HG03521 (cell line): ENCODE results near the gene AAK1.

Experiments
- ATAC-seq: cut with Tn5 transposase; IDR thresholded peaks from one replicate; pipeline ENCODE4 v1.9.1; 2021; ENCODE audit warnings: mild to moderate bottlenecking, moderate library complexity; ENCODE audit not compliant: unreplicated experiment

The AAK1 gene

DNA sequence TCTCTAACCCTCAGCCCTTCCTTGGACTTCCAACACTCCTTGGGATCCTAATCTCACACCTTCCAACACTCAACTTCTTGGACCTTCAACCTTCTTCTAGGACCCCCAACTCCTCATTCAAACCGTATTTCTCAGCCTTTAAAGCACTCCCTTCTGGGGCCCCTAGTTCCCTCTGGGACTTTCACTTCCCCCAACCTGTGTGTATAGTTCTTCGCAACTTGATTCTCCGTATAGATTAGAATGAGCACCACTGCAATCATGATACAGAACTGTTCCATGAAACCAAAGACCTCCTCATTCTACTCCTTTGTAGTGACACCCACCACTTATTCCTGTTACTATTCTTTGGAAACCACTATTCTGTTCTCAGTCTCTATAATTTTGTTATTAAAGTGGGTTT is 144.3 kb downstream of the AAK1 start:
- no peak for ATAC-seq

DNA sequence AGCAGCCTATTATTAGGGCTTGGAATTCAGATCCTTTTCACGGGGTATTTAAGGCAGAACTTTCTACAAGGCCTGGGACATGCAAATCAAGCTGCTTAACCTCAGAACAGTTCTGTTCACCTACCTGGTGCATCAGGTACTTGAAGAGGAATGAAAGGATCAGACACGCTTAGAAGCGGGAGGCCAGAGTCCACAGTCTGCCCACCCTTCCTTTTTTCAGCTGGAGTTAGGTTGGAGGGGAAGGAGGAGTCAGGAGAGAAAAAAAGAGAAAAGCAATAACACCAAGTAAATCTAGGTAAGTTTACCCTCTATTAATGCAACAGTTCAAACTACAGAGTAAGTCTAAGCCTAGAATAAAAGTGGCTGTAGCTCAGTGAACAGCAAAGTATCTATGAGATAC is 147.7 kb downstream of the AAK1 start:
- ATAC-seq, result no peak

DNA sequence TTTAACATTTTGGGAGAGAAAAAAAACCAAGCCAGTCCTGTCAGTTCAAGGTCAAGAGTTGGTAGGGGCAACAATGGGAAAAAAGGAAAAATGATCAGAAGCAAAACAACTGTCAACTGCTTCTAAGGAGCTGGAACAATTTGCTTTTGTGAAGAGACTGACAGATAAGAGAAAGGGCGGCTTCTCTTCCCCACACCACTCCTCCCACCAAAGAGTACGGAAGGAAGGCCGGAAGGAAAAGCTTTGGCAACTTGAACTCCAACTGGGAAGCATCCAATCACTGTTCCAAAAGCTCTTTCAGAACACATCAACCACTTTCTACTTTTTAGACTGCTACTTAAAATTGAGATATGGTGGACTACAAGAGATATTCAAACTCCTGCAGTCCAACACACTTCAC is 148.5 kb downstream of the AAK1 start:
- no peak for ATAC-seq

DNA sequence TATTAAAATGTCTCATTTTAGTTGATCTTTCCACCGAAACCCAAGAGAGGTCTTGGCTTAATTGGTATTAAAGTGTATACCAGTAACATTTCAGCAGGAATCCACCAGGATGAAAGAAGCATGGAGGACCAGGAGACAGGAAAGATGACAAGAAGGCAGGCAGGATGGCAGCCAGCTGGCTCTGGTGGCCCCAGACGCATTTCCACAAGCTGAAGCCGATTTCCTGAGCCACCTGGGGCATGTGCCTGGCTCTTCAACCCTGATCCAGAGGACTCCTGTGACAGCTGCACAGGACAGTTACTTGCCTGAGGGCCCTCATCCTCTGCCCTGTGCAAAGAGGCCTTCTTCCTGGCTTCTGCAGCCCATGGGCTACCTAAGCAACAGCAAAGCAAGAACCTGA is 149.4 kb downstream of the AAK1 start:
- ATAC-seq, result no peak

DNA sequence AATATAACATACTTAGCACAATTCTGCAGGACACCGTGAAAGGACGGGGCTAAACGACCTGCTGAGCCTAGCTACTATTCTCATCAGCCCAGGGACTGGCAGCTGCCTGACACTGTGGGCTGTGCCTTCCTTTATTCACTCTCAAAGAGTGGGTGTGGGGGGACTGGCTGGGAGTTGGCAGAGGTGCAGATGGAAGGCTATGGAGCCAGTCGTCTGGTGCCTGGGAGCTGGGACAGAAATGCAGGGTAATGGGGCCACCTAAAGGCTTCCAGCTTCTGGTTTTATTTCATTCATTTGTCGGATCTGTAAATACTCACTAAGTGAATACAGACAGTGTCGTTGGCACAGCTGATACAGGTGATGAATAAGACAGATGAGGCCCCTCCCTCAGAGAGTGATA is 150.3 kb downstream of the AAK1 start:
- ATAC-seq, result no peak

DNA sequence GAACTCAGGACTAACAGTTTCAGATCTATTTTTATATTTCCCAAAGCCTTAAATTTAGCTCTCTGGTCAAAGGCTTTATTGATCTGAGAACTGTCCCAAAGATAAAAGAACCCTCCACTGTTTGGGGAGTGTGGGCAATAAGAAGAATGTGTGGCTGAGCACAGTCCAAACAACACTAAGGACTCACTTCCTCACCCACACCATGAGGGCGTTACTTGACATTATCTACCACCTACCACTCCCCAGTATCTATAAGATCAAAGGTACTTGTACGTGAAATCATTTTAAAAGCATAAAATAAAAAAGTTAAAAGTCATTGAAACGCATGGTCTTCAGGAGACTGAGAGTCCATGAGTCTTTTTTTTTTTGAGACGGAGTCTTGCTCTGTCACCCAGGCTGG is 151.7 kb downstream of the AAK1 start:
- ATAC-seq, result no peak

DNA sequence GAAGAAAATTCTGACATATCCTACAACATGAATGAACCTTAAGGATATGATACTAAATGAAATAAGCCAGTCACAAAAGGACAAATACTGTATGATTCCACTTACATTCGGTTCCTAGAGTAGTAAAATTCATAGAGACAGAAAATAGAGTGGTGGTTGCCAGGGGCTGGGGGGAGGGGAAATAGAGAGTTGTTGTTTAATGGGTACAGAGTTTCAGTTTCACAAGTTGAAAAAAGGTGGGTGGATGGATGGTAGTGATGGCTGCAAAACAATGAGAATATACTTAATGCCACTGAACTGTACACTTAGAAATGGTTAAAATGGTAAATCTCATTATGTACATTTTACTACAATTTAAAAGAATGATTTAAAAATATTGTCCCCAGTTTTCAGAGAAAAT is 153.1 kb downstream of the AAK1 start:
- no peak for ATAC-seq

DNA sequence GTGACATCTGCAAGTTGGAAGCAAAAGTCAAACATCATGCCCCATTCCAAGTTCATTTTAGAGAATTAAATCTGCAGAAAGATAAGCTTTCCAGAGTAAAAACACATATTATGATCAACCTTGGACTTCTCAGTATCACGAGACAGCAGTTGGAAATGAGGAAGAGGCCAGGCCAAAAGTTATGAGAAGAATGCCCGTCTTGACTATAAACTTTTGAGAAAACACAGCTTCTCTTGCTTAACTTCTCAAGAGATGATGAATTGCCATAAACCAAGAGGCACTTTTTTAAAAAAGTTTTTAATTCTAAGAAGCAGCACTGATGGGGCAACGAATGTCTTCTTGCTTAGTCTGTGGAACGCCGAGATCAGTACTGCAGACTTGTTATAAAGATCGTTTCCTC is 153.7 kb downstream of the AAK1 start:
- ATAC-seq, result no peak

DNA sequence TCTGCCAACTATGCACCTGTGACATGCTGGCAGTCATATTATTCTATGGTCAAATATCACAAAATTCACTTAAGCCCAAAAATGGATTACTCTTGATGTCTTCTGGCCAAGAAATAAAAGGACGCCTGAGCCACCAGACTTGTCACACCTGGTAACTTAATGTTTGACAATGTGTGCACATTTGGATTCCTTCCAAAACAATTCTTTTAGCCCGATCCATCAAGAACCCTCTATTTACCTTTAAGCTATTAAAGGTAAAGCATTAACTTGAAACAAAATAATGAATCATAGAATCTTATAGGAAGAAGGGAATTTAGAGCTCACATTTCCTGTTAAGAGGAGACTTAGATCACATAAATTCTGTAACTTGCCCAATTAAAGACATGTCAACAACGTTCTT is 159.8 kb downstream of the AAK1 start:
- ATAC-seq, result no peak

DNA sequence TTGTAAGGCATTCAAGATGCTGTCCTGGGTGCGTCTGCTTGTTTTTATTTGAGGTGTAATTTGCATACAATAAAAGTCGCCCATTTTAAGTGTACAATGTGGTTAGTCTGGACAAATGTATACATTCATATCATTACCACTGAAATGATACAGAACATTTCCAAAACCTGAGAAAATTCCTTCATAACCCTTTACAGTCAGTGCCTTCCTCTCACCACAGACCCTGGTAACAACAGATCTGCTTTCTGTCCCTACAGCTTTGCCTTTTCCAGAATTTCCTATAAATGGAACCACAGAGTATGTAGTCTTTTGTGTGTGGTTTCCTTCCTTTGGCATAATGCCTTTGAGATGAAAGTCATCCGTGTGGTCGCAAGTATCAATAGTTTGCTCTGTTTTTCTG is 160.5 kb downstream of the AAK1 start:
- no peak for ATAC-seq

DNA sequence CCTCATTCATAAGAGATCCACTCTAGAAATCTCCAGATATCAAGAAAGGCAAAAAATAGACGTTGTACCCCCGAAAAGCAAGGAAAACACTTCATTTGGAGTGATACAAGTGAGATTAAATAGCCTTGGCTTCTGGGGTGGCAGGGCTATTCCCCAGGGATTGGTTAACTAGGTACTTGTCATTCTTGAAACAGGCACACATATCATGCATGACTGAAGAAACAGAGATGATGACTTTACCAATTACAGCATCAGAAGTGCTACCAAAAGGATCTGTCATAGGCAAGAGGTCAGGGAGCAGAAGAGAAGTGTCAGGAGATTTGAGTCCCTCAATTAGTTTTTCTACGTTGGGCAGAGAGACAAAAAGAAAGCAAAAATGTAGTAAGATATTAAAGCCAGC is 161.1 kb downstream of the AAK1 start:
- no peak for ATAC-seq

DNA sequence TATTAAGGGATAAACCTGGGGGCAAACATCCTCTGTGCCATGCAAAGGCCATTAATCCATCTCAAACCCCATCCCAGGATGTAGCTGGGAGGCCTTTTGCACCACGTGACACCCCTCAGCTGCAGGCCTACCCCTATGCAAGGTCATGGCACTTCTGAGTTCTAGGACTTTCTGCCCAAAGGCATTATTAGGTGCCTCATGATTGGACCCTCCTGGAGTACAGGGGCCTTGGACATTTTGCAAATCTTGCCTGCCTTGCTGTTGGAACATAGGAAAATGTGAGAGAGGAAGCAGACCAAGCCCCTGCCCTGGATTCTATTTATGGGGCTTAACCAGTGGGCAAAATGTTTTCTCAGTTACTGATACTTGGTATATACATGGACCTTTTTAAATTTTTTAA is 162.1 kb downstream of the AAK1 start:
- ATAC-seq, result no peak

DNA sequence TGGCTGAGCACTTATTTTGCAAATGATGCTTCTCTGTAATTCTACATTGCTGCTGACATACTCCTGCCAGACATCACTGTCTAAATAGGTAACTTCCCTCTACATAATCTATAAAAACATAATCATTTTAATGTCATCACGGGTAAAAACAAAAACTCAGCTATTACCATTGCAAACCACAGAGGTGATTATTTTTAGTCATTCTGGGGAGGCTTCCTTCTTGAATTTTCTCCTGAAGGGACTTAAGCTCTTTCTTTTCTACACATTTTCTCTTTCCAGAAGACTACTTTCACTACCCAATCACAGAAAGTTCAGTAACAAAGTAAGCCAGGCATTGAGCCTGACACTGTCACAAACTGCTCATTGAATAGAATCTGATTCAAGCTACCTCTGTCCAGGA is 165.9 kb downstream of the AAK1 start:
- ATAC-seq, result no peak

DNA sequence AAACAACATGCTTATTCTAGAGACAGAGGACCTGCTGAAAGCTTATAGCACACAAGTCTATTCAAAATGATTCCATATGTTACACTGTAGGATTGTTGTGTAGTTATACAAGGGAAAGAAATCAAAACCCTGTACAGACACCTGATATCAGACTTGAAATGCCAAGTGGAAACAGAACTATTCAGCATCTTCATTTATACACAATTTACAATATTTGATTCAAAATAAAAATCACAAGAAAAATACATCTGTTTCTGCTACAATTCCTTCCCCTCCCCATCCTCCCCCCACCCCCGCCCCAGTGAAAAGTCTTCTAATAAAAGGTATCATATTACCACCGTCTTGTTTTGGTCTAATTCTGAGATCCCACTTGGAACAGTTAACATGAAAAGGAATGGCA is 168.9 kb downstream of the AAK1 start:
- no peak for ATAC-seq

DNA sequence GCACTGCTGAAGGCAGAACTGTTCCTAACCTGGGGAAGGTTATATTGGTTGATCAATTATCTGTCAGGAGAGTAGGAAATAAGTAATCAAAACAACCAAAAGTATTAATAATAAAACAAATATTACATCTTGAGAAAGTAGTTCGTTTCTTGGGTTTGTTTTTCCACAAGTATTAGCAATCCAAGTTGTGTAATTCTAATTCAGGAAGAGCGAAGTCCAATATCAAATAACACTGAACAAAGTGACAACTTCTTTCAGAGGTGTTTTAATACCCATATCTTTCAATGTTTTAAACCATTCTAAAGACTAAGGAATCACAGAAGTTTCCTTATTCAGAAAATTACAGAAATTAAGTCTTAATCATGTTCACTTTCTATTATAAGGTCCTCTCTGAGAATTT is 171.7 kb downstream of the AAK1 start:
- ATAC-seq, result no peak

DNA sequence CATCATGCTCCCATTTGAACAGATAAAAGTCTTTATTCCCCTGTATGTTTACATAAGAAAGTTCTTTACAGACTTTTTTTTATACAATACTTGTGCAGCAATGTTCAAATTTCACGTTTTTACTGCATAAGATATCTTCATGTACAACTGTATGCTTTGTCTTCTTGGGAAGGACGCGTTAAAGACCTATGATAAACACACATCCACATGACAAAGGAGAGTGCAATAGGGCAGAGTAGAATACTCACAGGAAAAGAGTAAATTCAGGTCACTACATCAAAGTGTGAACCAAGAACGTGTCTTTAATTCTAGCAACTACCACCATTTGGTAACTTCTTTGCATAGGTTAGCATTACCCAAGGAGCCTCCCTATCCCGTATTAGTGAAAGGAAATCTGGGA is 172.6 kb downstream of the AAK1 start:
- ATAC-seq, result no peak

DNA sequence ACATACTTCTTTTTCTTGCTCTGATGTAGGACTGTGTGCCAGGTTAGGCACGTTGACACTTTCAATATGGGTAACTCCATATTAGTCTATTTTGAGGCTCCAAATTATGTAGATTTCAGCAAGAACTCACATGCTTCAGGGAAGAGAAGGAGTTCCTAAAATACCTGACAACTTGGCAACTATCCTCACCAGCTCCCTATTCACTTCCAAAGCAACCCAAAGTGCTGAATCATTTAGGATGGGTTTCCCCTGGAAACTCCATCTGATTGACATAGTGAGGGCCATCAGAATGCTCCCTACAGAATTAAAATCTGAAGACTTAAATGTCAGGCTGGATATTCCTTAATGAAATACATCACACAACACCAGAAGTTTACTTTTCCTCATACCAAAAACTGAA is 173.8 kb downstream of the AAK1 start:
- ATAC-seq, result no peak

DNA sequence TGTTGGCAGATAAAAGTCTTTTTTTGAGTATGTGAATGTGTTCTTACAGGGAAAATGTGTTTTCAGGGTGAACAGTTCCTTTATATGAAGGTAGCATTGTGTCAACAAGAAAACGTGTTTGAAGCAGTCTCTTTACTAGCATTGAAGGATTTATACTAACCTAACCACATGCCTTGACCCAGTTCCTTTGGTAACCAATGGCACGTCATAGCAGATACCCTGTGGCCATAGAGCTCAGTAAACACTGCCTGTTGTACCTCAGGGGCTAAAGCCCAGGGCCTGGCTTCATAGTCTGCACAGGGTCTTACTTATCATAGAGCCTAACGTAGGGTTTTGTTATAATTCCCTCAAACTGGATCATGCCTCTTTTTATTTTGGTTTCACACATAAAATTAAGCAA is 174.2 kb downstream of the AAK1 start:
- ATAC-seq, result no peak

DNA sequence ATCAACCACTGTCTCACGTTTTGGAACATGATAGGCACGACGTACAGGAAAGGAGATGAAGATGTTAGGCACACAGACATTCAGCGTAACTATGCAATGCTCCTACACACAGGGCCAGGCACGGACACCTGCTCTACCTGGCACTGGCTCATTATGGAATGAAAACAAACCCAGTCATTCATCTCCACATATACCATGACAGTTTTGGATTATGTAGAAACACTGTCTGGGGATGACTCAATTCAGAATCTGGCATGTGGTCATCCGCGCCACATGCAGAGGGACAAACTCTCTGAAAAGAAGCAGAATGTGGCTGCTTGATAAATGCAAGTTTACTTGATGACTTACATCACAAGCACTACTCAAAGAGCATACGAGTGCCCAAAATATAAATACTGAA is 176.8 kb downstream of the AAK1 start:
- no peak for ATAC-seq

DNA sequence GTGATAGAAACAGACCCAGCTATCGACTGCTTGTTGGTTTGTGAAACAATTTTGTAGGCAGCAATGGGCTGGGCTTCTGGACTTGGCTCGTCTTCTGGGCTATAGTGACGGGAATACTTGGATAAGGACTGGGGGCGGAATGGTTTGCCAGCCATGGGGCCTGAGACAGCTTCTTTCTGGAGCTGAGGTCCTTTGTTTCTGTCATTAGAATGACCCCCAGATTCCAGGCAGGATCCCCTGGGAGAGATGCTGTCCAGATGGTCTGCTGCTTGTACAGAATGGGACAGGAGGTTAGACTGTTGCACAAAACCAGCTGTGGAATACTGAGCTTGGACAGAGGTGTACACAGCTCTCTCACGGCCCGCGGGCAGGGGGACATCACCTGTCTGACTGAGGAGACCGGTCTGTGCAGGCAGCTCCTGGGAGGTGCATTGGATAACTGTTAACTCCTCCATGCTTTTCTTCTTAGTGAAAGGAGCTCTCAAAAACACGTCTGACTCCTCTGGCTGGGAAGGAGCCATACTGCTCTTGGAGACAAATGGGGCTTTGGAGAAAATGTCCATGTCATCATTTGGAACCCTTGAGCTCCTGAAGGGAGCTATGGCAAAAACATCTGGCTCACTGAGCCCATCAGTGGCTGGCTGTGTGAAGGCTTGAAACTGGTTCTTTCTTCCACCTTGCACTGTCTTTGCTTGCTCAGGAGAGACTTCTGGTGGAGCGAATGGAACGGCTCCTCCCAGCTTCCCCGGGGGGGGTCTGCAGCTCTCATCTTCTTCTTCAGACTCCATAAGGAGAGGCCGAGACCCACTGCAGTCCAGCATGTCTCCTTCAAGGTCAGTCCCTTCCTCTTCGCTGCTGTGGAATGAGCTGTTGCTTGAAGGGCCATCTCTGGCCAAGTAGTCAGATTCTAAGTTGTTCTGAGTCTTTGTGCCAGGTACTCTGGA is 177.8 kb downstream of the AAK1 start:
- ATAC-seq, result no peak

DNA sequence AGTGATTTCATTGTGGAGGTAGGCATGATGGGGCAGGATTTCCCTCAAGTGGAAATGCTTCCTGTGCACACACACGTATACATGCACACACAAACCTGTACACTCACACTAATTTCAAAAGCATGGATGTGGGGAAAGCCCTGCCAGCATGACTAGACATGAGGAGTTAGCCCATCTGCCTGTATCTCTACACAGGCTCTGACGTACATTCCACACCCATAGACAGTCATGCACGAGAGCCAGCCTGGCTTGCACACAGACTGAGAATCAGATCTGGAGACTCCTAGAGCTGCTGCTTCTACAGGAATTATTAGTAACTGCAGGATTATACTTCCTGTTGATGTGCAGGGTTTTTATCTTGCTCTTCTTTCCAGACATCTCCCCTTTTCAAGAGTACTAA is 179.0 kb downstream of the AAK1 start:
- ATAC-seq, result no peak

DNA sequence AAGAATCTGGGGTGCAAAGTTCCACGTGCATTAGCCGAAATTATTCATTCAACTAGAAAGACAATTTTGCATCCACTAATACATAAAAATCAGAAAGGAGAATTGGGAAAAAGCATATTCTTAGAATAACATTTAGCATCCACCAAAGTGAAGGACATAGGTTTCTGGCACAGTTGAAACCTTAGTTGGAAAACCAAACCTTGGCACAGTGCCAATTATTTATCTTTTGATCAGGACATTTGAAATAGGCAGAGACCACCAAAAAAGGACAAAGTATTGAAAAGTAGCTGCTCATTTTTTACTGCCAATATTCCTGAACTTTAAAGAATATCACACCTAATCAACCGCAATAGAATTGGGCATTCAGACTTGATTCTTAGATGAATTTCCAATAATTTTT is 180.8 kb downstream of the AAK1 start:
- no peak for ATAC-seq

DNA sequence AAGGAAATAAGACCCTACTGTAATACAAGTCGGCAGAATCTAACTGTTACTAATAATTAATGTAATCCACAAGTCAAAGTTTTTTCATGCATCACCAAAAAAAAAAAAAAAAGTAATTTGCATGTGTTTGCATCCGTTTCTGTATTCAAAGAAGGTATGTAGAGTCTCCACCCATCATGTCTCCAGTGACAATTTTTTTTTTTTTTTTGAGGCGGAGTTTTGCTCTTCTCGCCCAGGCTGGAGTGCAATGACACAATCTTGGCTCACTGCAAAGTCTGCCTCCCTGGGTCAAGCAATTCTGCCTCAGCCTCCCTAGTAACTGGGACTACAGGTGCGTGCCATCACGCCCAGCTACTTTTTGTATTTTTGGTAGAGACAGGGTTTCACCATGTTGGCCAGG is 182.1 kb downstream of the AAK1 start:
- ATAC-seq, result no peak
